ENCODE measurements around the gene S100PBP.

Gene S100PBP

GRCh38 chr1:32888677-32889420 lies 71.4 kb downstream of the S100PBP start:
- Histone ChIP-seq H3K36me3 (replicated peaks; ENCODE audit: low read depth, low read length) (no peaks in the 10 kb centered on the region), H3K4me2 (ENCODE audit: low read length) (no peak overlapping the region), H3K27me3 (ENCODE audit: low read depth, low read length) (no peaks in the 10 kb centered on the region), H3K9ac (ENCODE audit: low read length) (no peak overlapping the region), H4K20me1 (ENCODE audit: insufficient read depth, low read length) (no peaks in the 10 kb centered on the region), H2AFZ (ENCODE audit: low read depth, low read length) (no peak overlapping the region), H3K4me1 (ENCODE audit: low read length) (no peaks in the 10 kb centered on the region), H3K4me3 (ENCODE audit: low read length) (no peak overlapping the region), H3K79me2 (ENCODE audit: low read length) (no peaks in the 10 kb centered on the region), H3K9me3 (ENCODE audit: insufficient read depth, low read length) (no peaks in the 10 kb centered on the region), H3K27ac (ENCODE audit: low read length) (no peak overlapping the region)
- TF ChIP-seq CTCF (IDR thresholded peaks at IDR 0.05; ENCODE audit: low read depth, low read length) = no peak
- no peak for TF ChIP-seq EZH2phosphoT487 (IDR thresholded peaks at IDR 0.05; ENCODE audit: low read depth)

- no peaks in the 10 kb centered on the region for H3K36me3 ChIP-seq (replicated peaks; ENCODE audit: low read depth, low read length)
- H3K4me1 ChIP-seq (ENCODE audit: low read length) = no peaks in the 10 kb centered on the region
- no peak overlapping the region for H2AFZ ChIP-seq (ENCODE audit: low read depth, low read length)
- no peaks in the 10 kb centered on the region for H3K9me3 ChIP-seq (ENCODE audit: insufficient read depth, low read length)
- no peak for TF ChIP-seq EZH2phosphoT487 (IDR thresholded peaks at IDR 0.05; ENCODE audit: low read depth)
- no peak for TF ChIP-seq CTCF (IDR thresholded peaks at IDR 0.05; ENCODE audit: low read depth, low read length)
- no peak overlapping the region for H3K27ac ChIP-seq (ENCODE audit: low read length)
- H3K79me2 ChIP-seq (ENCODE audit: low read length) = no peaks in the 10 kb centered on the region
- no peak overlapping the region for H3K4me3 ChIP-seq (ENCODE audit: low read length)
- H4K20me1 ChIP-seq (ENCODE audit: insufficient read depth, low read length) = no peaks in the 10 kb centered on the region
- no peak overlapping the region for H3K4me2 ChIP-seq (ENCODE audit: low read length)
- H3K27me3 ChIP-seq (ENCODE audit: low read depth, low read length) = no peaks in the 10 kb centered on the region
- no peak overlapping the region for H3K9ac ChIP-seq (ENCODE audit: low read length)
Observed at GRCh38 chr1:32889731-32890278, 72.4 kb downstream of the S100PBP start.

- Histone ChIP-seq H3K36me3 (replicated peaks; ENCODE audit: low read depth, low read length) (no peaks in the 10 kb centered on the region), H2AFZ (ENCODE audit: low read depth, low read length) (no peak overlapping the region), H4K20me1 (ENCODE audit: insufficient read depth, low read length) (no peaks in the 10 kb centered on the region), H3K27ac (ENCODE audit: low read length) (no peak overlapping the region), H3K4me2 (ENCODE audit: low read length) (no peak overlapping the region), H3K9me3 (ENCODE audit: insufficient read depth, low read length) (no peaks in the 10 kb centered on the region), H3K4me3 (ENCODE audit: low read length) (no peak overlapping the region), H3K27me3 (ENCODE audit: low read depth, low read length) (no peaks in the 10 kb centered on the region), H3K79me2 (ENCODE audit: low read length) (no peaks in the 10 kb centered on the region), H3K4me1 (ENCODE audit: low read length) (no peaks in the 10 kb centered on the region), H3K9ac (ENCODE audit: low read length) (no peak overlapping the region)
- TF ChIP-seq EZH2phosphoT487 (IDR thresholded peaks at IDR 0.05; ENCODE audit: low read depth) (no peak), CTCF (IDR thresholded peaks at IDR 0.05; ENCODE audit: low read depth, low read length) (no peak)
Observed at GRCh38 chr1:32890516-32891240, 73.2 kb downstream of the S100PBP start.

GRCh38 chr1:32891241-32891570 lies 73.8 kb downstream of the S100PBP start:
- no peak overlapping the region for H2AFZ ChIP-seq (ENCODE audit: low read depth, low read length)

More at GRCh38 chr1:32891241-32891570, 73.8 kb downstream of the S100PBP start:
- H3K4me2 ChIP-seq (ENCODE audit: low read length) = no peak overlapping the region
- no peaks in the 10 kb centered on the region for H3K4me1 ChIP-seq (ENCODE audit: low read length)
- no peaks in the 10 kb centered on the region for H4K20me1 ChIP-seq (ENCODE audit: insufficient read depth, low read length)
- no peaks in the 10 kb centered on the region for H3K36me3 ChIP-seq (replicated peaks; ENCODE audit: low read depth, low read length)
- no peak overlapping the region for H3K27ac ChIP-seq (ENCODE audit: low read length)
- H3K4me3 ChIP-seq (ENCODE audit: low read length) = no peak overlapping the region
- H3K9me3 ChIP-seq (ENCODE audit: insufficient read depth, low read length) = no peaks in the 10 kb centered on the region
- H3K9ac ChIP-seq (ENCODE audit: low read length) = no peak overlapping the region
- TF ChIP-seq CTCF (IDR thresholded peaks at IDR 0.05; ENCODE audit: low read depth, low read length) = no peak
- no peak for TF ChIP-seq EZH2phosphoT487 (IDR thresholded peaks at IDR 0.05; ENCODE audit: low read depth)
- no peaks in the 10 kb centered on the region for H3K27me3 ChIP-seq (ENCODE audit: low read depth, low read length)
- no peaks in the 10 kb centered on the region for H3K79me2 ChIP-seq (ENCODE audit: low read length)

Measured in OCI-LY3 (cell line).